Tibial nerve (tissue), 4 donors: ENCODE data around the gene PNKP.

Experiments used
- CTCF ChIP-seq, 5 experiments: fragments of 200-600 bp in 3 of 5; fragments of 450-650 bp in 2 of 5; sonication (generic) in 3 of 5; IDR thresholded peaks; one replicate each; pipeline ENCODE4 v1.5.1; 2016 to 2019; ENCODE audit warnings: antibody characterized with exemption in 5 of 5, mild to moderate bottlenecking in 3 of 5, moderate library complexity in 2 of 5
- EP300 ChIP-seq, 2 donors: sonication (generic); formaldehyde crosslinking; IDR thresholded peaks; one replicate each; pipeline ENCODE4 v1.6.1; 2017; ENCODE audit warnings: antibody characterized with exemption in 2 of 2, mild to moderate bottlenecking in 1 of 2
- POLR2A ChIP-seq, 2 donors: fragments of 450-650 bp; IDR thresholded peaks; one replicate each; pipeline ENCODE4 v1.6.1; 2017; ENCODE audit warnings: antibody characterized with exemption in 2 of 2, mild to moderate bottlenecking in 2 of 2, moderate library complexity in 2 of 2

DNA sequence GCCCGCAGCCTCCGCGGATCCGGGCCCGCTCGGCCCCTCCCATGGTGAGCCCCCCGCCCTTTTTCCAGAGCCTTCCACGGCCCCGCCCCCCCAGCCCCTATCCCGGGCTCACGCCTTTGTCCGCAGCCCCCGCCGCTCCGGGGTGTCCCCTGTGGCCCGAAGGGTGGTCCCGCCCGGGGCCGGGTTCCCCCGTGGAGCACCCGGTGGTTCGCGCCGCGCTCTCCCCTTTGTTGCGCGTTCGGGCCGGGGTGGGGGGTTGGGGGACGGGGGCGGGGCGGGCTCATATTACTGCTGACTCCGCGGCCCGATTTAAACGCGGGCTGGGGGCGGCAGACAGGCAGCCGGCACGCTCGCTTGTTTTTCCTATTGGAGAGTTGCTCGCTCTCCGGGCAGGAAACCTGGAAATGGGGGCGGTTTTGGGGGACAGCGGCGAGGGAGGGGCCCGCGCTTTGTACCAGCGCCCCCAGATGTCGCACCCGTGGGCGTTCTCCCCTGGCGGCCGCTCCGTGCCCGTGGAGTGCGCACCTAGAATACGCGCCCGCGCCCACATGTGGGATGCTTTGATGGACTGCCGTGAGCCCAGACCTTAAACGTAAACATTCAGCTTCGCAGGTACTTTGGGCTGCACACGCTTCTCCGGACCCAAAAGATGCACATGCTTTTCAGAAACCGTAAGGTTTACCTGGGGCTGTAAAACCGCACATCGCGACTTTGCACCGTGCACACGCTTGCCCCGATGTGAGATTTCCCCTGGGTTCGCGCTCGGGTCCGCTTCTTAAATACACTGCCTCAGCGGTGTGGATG lies 15.7 kb downstream of the PNKP start:
- no peak for TF ChIP-seq CTCF (IDR thresholded peaks at IDR 0.05)
- TF ChIP-seq EP300 (IDR thresholded peaks at IDR 0.05) = no peak
- no peak for TF ChIP-seq POLR2A (IDR thresholded peaks at IDR 0.05)
